Mesothelial cell of epicardium (in vitro differentiated cells): ENCODE data around the gene NTPCR. TPM values are rescaled to one million over a fixed set of nuclear protein-coding genes. Genes with fewer than 3 reads are reported as not detected.
"Not testable (repeated sequence)": the region's sequence is repeated elsewhere in the genome, so short reads cannot be mapped to it uniquely, and the experiment has no call there.

Experiments used
- DNase-seq, 2 experiments: peaks; one replicate each; pipeline ENCODE4 v3.0.0; 2021; ENCODE audit warnings: low spot score in 2 of 2; ENCODE audit not compliant: unreplicated experiment in 2 of 2
- H3K27ac Mint-ChIP-seq: 2 replicates; pipeline ENCODE4 v1.8.0; 2021; ENCODE audit warnings: mixed read lengths
- H3K27me3 Mint-ChIP-seq: 2 replicates; pipeline ENCODE4 v1.8.0; 2021; ENCODE audit warnings: low read depth, mixed read lengths
- H3K36me3 Mint-ChIP-seq: 2 replicates; pipeline ENCODE4 v1.8.0; 2021; ENCODE audit warnings: mixed read lengths
- H3K4me1 Mint-ChIP-seq: 2 replicates; pipeline ENCODE4 v1.8.0; 2021; ENCODE audit warnings: mixed read lengths
- H3K4me3 Mint-ChIP-seq: 2 replicates; pipeline ENCODE4 v1.8.0; 2021; ENCODE audit warnings: mild to moderate bottlenecking, moderate library complexity, mixed read lengths
- H3K9me3 Mint-ChIP-seq: 2 replicates; pipeline ENCODE4 v1.8.0; 2021; ENCODE audit warnings: mixed read lengths
- CTCF ChIP-seq: fragments of 200-600 bp; sonication (generic); IDR thresholded peaks from one replicate; pipeline ENCODE4 v1.5.0; 2021; ENCODE audit warnings: antibody characterized with exemption; ENCODE audit not compliant: unreplicated experiment
- total RNA-seq: library from RNA; stranded (reverse); gene quantifications from 3 replicates; pipeline ENCODE4 v1.2.1, GENCODE V29; 2021

NTPCR gene
- total RNA-seq, 1 donor from 2014 or later: 59.1 TPM

GRCh38 chr1:232911027-232911599 lies 39.3 kb upstream of the NTPCR start:
- H3K36me3 Mint-ChIP-seq: no peaks in the 10 kb centered on the region
- H3K9me3 Mint-ChIP-seq: peaks cover 7% of the 10 kb centered on the region
- TF ChIP-seq CTCF: no peak
- H3K4me3 Mint-ChIP-seq: no peak overlapping the region
- no peak for DNase-seq
- H3K27ac Mint-ChIP-seq: no peak overlapping the region
- H3K27me3 Mint-ChIP-seq: peaks cover 5% of the 10 kb centered on the region
- peaks cover 2% of the 10 kb centered on the region for H3K4me1 Mint-ChIP-seq

- H3K4me1 Mint-ChIP-seq: peaks cover 2% of the 10 kb centered on the region
- no peak overlapping the region for H3K4me3 Mint-ChIP-seq
- DNase-seq: no peak
- no peak for TF ChIP-seq CTCF
- peaks cover 5% of the 10 kb centered on the region for H3K27me3 Mint-ChIP-seq
- H3K27ac Mint-ChIP-seq: no peak overlapping the region
- peaks cover 12% of the 10 kb centered on the region for H3K9me3 Mint-ChIP-seq
- no peaks in the 10 kb centered on the region for H3K36me3 Mint-ChIP-seq
These were observed 37.4 kb upstream of the NTPCR start for GRCh38 chr1:232912845-232913580.

- not testable (repeated sequence) for H3K27ac Mint-ChIP-seq, H3K27me3 Mint-ChIP-seq
These were observed 36.1 kb upstream of the NTPCR start for GRCh38 chr1:232914271-232914670.

GRCh38 chr1:232915212-232915611 lies 35.2 kb upstream of the NTPCR start:
- peaks cover 2% of the 10 kb centered on the region for H3K4me1 Mint-ChIP-seq
- no peak overlapping the region for H3K27ac Mint-ChIP-seq
- peaks cover 2% of the 10 kb centered on the region for H3K27me3 Mint-ChIP-seq
- peaks cover 12% of the 10 kb centered on the region for H3K9me3 Mint-ChIP-seq
- H3K4me3 Mint-ChIP-seq: no peak overlapping the region
- no peak for TF ChIP-seq CTCF
- no peak for DNase-seq
- no peaks in the 10 kb centered on the region for H3K36me3 Mint-ChIP-seq

More at GRCh38 chr1:232914271-232914670, 36.1 kb upstream of the NTPCR start:
- not testable (repeated sequence) for DNase-seq, H3K36me3 Mint-ChIP-seq, H3K4me1 Mint-ChIP-seq, H3K4me3 Mint-ChIP-seq
- peaks cover 14% of the 10 kb centered on the region for H3K9me3 Mint-ChIP-seq

- Mint-ChIP-seq H3K27me3 (no peaks in the 10 kb centered on the region), H3K4me3 (no peak overlapping the region)
- no peak for TF ChIP-seq CTCF
These were observed 33.4 kb upstream of the NTPCR start for GRCh38 chr1:232917053-232917452.

GRCh38 chr1:232921381-232921780 lies 29.0 kb upstream of the NTPCR start:
- no peak overlapping the region for H3K4me3 Mint-ChIP-seq
- peaks cover 9% of the 10 kb centered on the region for H3K9me3 Mint-ChIP-seq
- H3K27me3 Mint-ChIP-seq: no peaks in the 10 kb centered on the region
- H3K4me1 Mint-ChIP-seq: peaks cover 16% of the 10 kb centered on the region
- no peak overlapping the region for H3K27ac Mint-ChIP-seq
- DNase-seq: no peak
- no peaks in the 10 kb centered on the region for H3K36me3 Mint-ChIP-seq
- no peak for TF ChIP-seq CTCF

More at GRCh38 chr1:232917053-232917452, 33.4 kb upstream of the NTPCR start:
- H3K36me3 Mint-ChIP-seq: no peaks in the 10 kb centered on the region
- peaks cover 9% of the 10 kb centered on the region for H3K9me3 Mint-ChIP-seq
- H3K4me1 Mint-ChIP-seq: peaks cover 8% of the 10 kb centered on the region
- no peak overlapping the region for H3K27ac Mint-ChIP-seq
- DNase-seq: no peak
